HPDE6-E6E7 (cell line): ENCODE data around the gene NISCH.

ENCODE experiments used
- DNase-seq: peaks from one replicate; pipeline ENCODE4 v3.0.0; 2011; ENCODE audit warnings: missing footprints; ENCODE audit errors: extremely low spot score

The NISCH gene

DNA sequence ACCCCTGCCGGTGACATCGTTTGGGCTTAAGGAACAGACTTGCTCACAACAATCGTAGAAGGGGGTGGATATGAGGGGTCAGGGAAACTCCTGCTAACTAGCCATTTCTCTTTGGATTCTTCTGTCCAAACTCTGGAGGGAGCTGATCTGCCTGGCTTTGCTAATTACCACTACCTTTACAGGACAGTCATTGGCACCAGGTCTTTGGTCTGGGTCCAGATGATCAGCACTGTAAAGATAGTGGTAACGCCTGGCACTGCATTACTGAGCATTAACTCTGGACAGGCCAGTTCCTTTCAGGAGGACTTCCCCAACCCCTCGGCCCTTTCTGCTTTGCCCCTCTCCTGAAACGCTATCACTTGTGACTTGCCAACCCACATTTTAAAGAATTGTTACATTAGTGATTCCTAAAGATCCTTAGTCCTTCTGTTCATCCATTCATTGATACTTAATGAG is 81.8 kb downstream of the NISCH start:
- no peak for DNase-seq

DNA sequence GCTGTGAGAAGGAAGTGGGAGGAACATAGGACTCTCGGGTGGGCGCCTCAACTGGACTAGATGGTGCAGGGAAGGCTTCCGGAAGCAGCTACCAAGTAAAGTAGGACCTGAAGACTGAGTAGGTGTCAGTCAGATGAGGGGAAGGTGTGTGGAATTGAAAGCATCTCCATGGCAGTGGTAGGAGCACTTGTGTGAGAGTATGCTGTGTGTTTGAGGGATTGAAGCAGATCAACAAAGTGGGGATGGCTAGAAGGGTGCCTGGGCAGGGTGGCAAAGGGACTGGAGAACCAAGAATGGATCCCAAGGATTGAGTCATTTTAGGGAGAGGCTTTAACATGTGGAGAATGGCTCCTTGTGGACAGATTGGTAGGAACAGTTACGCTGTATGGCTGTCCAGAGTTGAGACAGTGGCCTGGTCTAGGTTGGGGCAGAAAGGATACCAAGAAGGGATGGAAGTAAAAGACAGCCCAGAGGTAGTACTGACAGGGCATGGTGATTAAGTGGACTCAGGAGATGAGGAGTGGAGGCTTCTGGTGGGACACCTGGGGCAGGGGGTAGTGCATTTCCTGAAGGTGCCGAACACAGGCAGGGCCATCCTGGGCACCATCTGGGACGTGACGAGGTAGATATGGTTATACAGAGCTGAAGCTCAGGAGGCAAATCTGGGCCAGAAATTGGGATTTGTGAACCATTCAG is 82.5 kb downstream of the NISCH start:
- no peak for DNase-seq

DNA sequence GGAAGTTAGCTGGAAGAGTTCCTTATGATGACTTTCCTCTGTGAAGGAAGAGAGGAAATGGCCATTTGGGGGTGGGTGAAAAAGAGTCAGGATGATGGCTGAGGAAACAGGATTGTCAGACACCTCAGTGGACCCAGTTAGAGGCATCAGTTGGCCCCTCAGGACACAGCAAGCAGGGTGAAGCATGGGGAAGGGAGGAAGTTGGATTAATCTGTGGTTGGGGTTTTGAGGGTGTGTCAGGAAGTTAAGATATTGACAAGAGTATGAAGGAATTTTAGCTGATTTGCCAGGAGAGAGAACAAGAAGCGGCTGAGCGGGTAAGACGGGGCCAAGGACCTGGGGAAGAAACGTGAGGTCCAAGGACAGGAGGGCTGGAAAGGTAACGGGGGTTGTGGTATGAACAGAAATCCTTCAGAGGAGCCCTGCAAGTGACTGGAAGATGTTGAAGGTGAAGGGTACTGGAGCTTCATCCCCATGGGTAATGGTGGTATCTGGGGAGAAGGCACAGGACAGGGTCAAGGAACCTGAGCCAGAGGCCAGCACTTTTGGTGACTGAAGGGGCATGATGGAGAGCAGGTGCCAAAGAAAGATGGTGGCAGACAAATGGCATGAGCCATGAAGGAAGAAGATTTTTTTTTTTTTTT is 83.7 kb downstream of the NISCH start:
- DNase-seq, result no peak

DNA sequence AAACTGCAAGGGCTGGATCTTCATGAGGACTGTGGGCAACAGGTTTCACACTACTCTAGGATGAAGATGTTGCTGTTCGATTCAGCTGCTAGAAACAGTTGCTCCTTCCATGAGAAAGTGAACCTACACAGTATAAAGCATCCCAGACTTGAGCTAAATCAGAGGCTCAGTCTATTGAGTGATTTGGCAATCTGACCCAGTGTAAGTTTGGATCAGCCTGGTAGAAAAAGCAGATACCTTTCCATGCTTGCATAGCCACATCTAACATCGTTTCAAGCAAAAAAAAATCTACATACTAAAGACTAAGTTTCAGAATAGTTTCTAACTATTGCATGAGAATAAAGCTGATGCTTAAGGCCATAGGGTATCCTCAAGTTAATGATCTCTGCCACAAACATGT is 85.6 kb downstream of the NISCH start:
- no peak for DNase-seq
